SK-N-SH (cell line): ENCODE results near the gene R3HCC1L. TPM values are rescaled to one million over a fixed set of nuclear protein-coding genes. Genes with fewer than 3 reads are reported as not detected.

ENCODE experiments used
- CTCF ChIA-PET: fragments of 300-600, 350-600 bp; formaldehyde crosslinking; extraction: SDS; loops from one replicate; lab custom pipeline; 2021; lab: Yijun Ruan, JAX
- POLR2A ChIA-PET: fragments of 350-600 bp; sonication (Branson Sonifier 250); formaldehyde crosslinking; extraction: SDS; loops from one replicate; lab custom pipeline; 2020; ENCODE audit warnings: antibody characterized with exemption, inconsistent platforms; lab: Yijun Ruan, JAX
- DNase-seq: peaks from one replicate; pipeline ENCODE4 v3.0.0; 2012
- H2AFZ ChIP-seq: fragments of 200-600 bp; sonication (generic); 2 replicates; pipeline ENCODE4 v1.8.1; 2016; ENCODE audit warnings: antibody characterized with exemption, mild to moderate bottlenecking, low read depth
- H3F3A ChIP-seq: fragments of 200-600 bp; sonication (generic); replicated peaks from 2 replicates; pipeline ENCODE3; 2016; ENCODE audit warnings: antibody characterized with exemption, mild to moderate bottlenecking; ENCODE audit not compliant: insufficient read depth
- H3K27ac ChIP-seq, 2 experiments: fragments of 200-500 bp in 1 of 2; fragments of 200-600 bp in 1 of 2; sonication (Bioruptor generic) in 1 of 2; sonication (generic), shearing (Covaris generic) in 1 of 2; 2 replicates each; pipeline versions ENCODE4 v1.5.1 to v1.6.1; 2014 to 2016; ENCODE audit warnings: low read depth in 2 of 2, inconsistent platforms in 1 of 2, low read length in 1 of 2, mild to moderate bottlenecking in 1 of 2, mixed read lengths in 1 of 2
- H3K27me3 ChIP-seq: fragments of 200-600 bp; sonication (generic), shearing (Covaris generic); 2 replicates; pipeline ENCODE4 v1.6.1; 2016; ENCODE audit warnings: mixed run types; ENCODE audit not compliant: insufficient read depth
- H3K36me3 ChIP-seq, 2 experiments: fragments of 200-500 bp in 1 of 2; fragments of 200-600 bp in 1 of 2; sonication (Bioruptor generic) in 1 of 2; sonication (generic) in 1 of 2; replicated peaks in 1 of 2; 2 replicates each; pipeline versions ENCODE3 to v1.5.1; 2014 to 2016; ENCODE audit warnings: low read length in 1 of 2, mild to moderate bottlenecking in 1 of 2; ENCODE audit not compliant: insufficient read depth in 2 of 2, control insufficient read depth in 1 of 2
- H3K4me1 ChIP-seq, 2 experiments: fragments of 200-500 bp in 1 of 2; fragments of 200-600 bp in 1 of 2; sonication (Bioruptor generic) in 1 of 2; sonication (generic), shearing (Covaris generic) in 1 of 2; 2 replicates each; pipeline versions ENCODE4 v1.5.1 to v1.6.1; 2014 to 2016; ENCODE audit warnings: low read depth in 1 of 2, low read length in 1 of 2, mixed run types in 1 of 2; ENCODE audit not compliant: insufficient read depth in 2 of 2, control insufficient read depth in 1 of 2
- H3K4me2 ChIP-seq: fragments of 200-600 bp; sonication (generic), shearing (Covaris generic); 2 replicates; pipeline ENCODE4 v1.6.1; 2017; ENCODE audit warnings: mixed run types
- H3K4me3 ChIP-seq, 2 experiments: fragments of 200-500 bp in 1 of 2; fragments of 200-600 bp in 1 of 2; sonication (Bioruptor generic) in 1 of 2; sonication (generic), shearing (Covaris generic) in 1 of 2; 2 replicates each; pipeline versions ENCODE4 v1.5.1 to v1.8.1; 2014 to 2016; ENCODE audit warnings: low read depth in 2 of 2, inconsistent platforms in 1 of 2, low read length in 1 of 2, mild to moderate bottlenecking in 1 of 2, mixed read lengths in 1 of 2, moderate library complexity in 1 of 2
- H3K79me2 ChIP-seq: fragments of 200-600 bp; sonication (generic); 2 replicates; pipeline ENCODE4 v1.8.1; 2017; ENCODE audit warnings: mild to moderate bottlenecking; ENCODE audit not compliant: insufficient read depth
- H3K9ac ChIP-seq: fragments of 200-600 bp; sonication (generic); 2 replicates; pipeline ENCODE4 v1.6.1; 2017; ENCODE audit warnings: mixed run types
- H3K9me2 ChIP-seq: fragments of 200-600 bp; sonication (generic); 2 replicates; pipeline ENCODE4 v1.6.1; 2017; ENCODE audit warnings: mixed run types
- H3K9me3 ChIP-seq: fragments of 200-600 bp; sonication (generic); 2 replicates; pipeline ENCODE4 v1.6.1; 2017; ENCODE audit warnings: mixed run types, mild to moderate bottlenecking, moderate library complexity
- H4K20me1 ChIP-seq: fragments of 200-600 bp; sonication (generic); 2 replicates; pipeline ENCODE4 v1.6.1; 2017; ENCODE audit warnings: mild to moderate bottlenecking, mixed run types; ENCODE audit not compliant: insufficient read depth
- CHD2 ChIP-seq: fragments of 150-350 bp; IDR thresholded peaks from 2 replicates; pipeline ENCODE4 v1.6.1; 2018; ENCODE audit warnings: low read length; ENCODE audit not compliant: partially characterized antibody
- ELF1 ChIP-seq: IDR thresholded peaks from 2 replicates; pipeline ENCODE4 v1.4.0; 2012
- EZH2phosphoT487 ChIP-seq: fragments of 200-600 bp; sonication (generic); IDR thresholded peaks from 2 replicates; pipeline ENCODE4 v1.6.1; 2017; ENCODE audit warnings: low read depth, mixed run types, mild to moderate bottlenecking, antibody characterized with exemption, moderate library complexity, borderline replicate concordance
- FOSL2 ChIP-seq: IDR thresholded peaks from 2 replicates; pipeline ENCODE4 v1.4.0; 2012; ENCODE audit warnings: low read depth, mild to moderate bottlenecking, moderate library complexity, borderline replicate concordance
- FOXJ3 ChIP-seq: sonication (generic); formaldehyde crosslinking; IDR thresholded peaks from 2 replicates; pipeline ENCODE4 v1.5.1; 2020; ENCODE audit warnings: mild to moderate bottlenecking, missing genetic modification reagents
- FOXM1 ChIP-seq: IDR thresholded peaks from 2 replicates; pipeline ENCODE4 v1.4.0; 2012; ENCODE audit warnings: low read depth, mild to moderate bottlenecking
- JUND ChIP-seq: IDR thresholded peaks from 2 replicates; pipeline ENCODE4 v1.4.0; 2012
- MXI1 ChIP-seq: IDR thresholded peaks from 2 replicates; pipeline ENCODE4 v1.6.1; 2012; ENCODE audit warnings: mild to moderate bottlenecking, low read depth, low read length, improper control_type of control experiment
- NFIC ChIP-seq: IDR thresholded peaks from 2 replicates; pipeline ENCODE4 v1.4.0; 2012; ENCODE audit warnings: borderline replicate concordance
- NRF1 ChIP-seq: IDR thresholded peaks from 2 replicates; pipeline ENCODE4 v1.6.1; 2012; ENCODE audit warnings: low read depth, mild to moderate bottlenecking, low read length
- REST ChIP-seq: IDR thresholded peaks from 2 replicates; pipeline ENCODE4 v1.6.1; 2012; ENCODE audit warnings: mild to moderate bottlenecking, low read depth, low read length, moderate library complexity
- RFX5 ChIP-seq: IDR thresholded peaks from 2 replicates; pipeline ENCODE4 v1.6.1; 2012; ENCODE audit warnings: mild to moderate bottlenecking, improper control_type of control experiment, low read length
- RXRA ChIP-seq: IDR thresholded peaks from 2 replicates; pipeline ENCODE4 v1.4.0; 2012; ENCODE audit warnings: low read depth, mild to moderate bottlenecking, borderline replicate concordance
- SIN3A ChIP-seq: IDR thresholded peaks from 2 replicates; pipeline ENCODE4 v1.6.1; 2012; ENCODE audit warnings: low read depth, mild to moderate bottlenecking, low read length, moderate library complexity, borderline replicate concordance
- SMC3 ChIP-seq: IDR thresholded peaks from 2 replicates; pipeline ENCODE4 v1.6.1; 2012; ENCODE audit warnings: low read depth, low read length, improper control_type of control experiment
- TAF1 ChIP-seq: IDR thresholded peaks from 2 replicates; pipeline ENCODE4 v1.6.1; 2012; ENCODE audit warnings: low read depth, mild to moderate bottlenecking, low read length, moderate library complexity, borderline replicate concordance
- USF2 ChIP-seq: fragments of 150-350 bp; IDR thresholded peaks from 2 replicates; pipeline ENCODE4 v1.6.1; 2017; ENCODE audit warnings: antibody characterized with exemption, low read length, low read depth, borderline replicate concordance
- YY1 ChIP-seq: IDR thresholded peaks from 2 replicates; pipeline ENCODE4 v1.4.0; 2012; ENCODE audit warnings: low read depth, mild to moderate bottlenecking
- WGBS: methylation state at CpG from one replicate; pipeline ENCODE4 v1.1.6; 2017; ENCODE audit warnings: low lambda C conversion rate; 5-methylcytosine and 5-hydroxymethylcytosine counted together
- polyA plus RNA-seq, 3 experiments: library from polyadenylated mRNA; depleted of rRNA; stranded (reverse); fragments of >200 nt; gene quantifications; 2 replicates each; pipeline ENCODE4 v1.2.3, GENCODE V29; 2012
- TF ChIP-seq, protein P1 (sequence below): fragments of 150-350 bp; IDR thresholded peaks from 2 replicates; pipeline ENCODE4 v1.6.1; 2016; ENCODE audit warnings: mild to moderate bottlenecking, low read depth, low read length
- TF ChIP-seq, protein P2 (sequence below): IDR thresholded peaks from 2 replicates; pipeline ENCODE4 v1.4.0; 2012; ENCODE audit warnings: low read depth

R3HCC1L gene
- polyA plus RNA-seq, 1 of the 3 experiments (the other 2 are of a cell fraction), result 6.0 TPM

DNA sequence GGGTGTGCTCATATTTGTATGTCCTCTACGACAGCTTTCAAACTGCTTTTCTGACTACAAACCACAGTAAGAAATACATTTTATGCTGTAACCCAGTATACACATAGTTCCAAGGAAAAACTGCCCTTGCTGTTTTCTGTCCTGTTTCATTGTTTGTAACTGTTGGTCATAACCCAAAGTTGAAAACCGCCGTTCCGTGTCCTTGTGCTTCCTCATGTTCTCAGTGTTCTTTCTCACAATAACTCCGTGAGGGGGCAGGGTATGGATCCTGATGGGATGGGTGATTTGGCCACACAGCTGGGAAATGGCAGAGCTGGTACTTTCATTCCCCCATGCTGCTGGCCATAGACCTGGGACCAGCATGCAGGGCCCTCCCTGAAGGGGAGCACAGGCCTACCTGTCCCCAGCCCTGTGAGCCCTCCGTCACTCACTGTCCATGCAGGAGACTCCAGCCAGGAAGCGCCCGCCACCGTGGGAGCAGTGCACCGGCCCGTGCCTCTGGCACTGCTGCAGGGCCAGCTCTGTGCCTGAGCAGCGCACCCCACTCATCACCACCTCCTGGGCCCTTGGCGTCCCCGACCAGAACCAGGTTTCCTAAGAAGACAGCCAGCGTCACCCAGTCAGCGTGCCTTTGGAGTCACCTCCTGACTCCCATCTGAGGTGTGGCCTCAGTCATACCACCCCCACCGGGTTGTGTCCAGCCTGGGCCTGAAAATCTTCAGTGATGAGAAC, 120.9 kb downstream of the R3HCC1L start:
- no peak overlapping the region for H3K9ac ChIP-seq
- ChIA-PET POLR2A (no interaction called here), CTCF (interaction anchor here (2.3 to 3.7 kb wide), 2 partner anchors 54 to 55 kb away, joined by 11 to 29 read pairs; no protein-coding TSS in a partner anchor)
- no peak overlapping the region; a peak in 1 of 4 replicates for H3K27ac ChIP-seq
- peaks cover 0 to 21% of the 10 kb centered on the region in 2 experiments; a peak in 1 of 4 replicates for H3K4me1 ChIP-seq
- H3F3A ChIP-seq, result no peaks in the 10 kb centered on the region
- 98% methylated on average over 6 of the region's 17 CpGs for WGBS
- no peaks in the 10 kb centered on the region for H3K27me3 ChIP-seq
- no peak overlapping the region for H3K4me3 ChIP-seq
- no peaks in the 10 kb centered on the region for H3K79me2 ChIP-seq
- no peaks in the 10 kb centered on the region for H3K9me2 ChIP-seq
- TF ChIP-seq FOXJ3 (CRISPR knock-in tag), result no peak
- no peak for TF ChIP-seq RFX5
- no peak for TF ChIP-seq YY1
- TF ChIP-seq, protein P1, sequence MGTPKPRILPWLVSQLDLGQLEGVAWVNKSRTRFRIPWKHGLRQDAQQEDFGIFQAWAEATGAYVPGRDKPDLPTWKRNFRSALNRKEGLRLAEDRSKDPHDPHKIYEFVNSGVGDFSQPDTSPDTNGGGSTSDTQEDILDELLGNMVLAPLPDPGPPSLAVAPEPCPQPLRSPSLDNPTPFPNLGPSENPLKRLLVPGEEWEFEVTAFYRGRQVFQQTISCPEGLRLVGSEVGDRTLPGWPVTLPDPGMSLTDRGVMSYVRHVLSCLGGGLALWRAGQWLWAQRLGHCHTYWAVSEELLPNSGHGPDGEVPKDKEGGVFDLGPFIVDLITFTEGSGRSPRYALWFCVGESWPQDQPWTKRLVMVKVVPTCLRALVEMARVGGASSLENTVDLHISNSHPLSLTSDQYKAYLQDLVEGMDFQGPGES, result no peak
- TF ChIP-seq JUND, result no peak
- no peak for TF ChIP-seq SIN3A
- TF ChIP-seq MXI1, result no peak
- TF ChIP-seq CHD2, result no peak
- no peak for TF ChIP-seq NFIC
- TF ChIP-seq FOXM1, result no peak
- no peak for TF ChIP-seq EZH2phosphoT487
- TF ChIP-seq USF2, result no peak
- no peak for TF ChIP-seq NRF1
- TF ChIP-seq ELF1, result no peak
- TF ChIP-seq, protein P2, sequence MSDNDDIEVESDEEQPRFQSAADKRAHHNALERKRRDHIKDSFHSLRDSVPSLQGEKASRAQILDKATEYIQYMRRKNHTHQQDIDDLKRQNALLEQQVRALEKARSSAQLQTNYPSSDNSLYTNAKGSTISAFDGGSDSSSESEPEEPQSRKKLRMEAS, result no peak
- no peak for TF ChIP-seq SMC3
- no peak for TF ChIP-seq REST
- TF ChIP-seq RXRA, result no peak
- no peak for TF ChIP-seq FOSL2
- no peak for TF ChIP-seq TAF1
- no peak for DNase-seq
- H3K9me3 ChIP-seq, result no peaks in the 10 kb centered on the region
- H2AFZ ChIP-seq, result no peak overlapping the region
- no peaks in the 10 kb centered on the region for H4K20me1 ChIP-seq
- H3K4me2 ChIP-seq, result no peak overlapping the region
- H3K36me3 ChIP-seq, result peaks cover 0 to 3% of the 10 kb centered on the region in 2 experiments
